Endothelial cell of umbilical vein (primary cell): Measurements from ENCODE around the gene BEST2. TPM values are rescaled to one million over a fixed set of nuclear protein-coding genes. Genes with fewer than 3 reads are reported as not detected.

ENCODE experiments used
- BruUV-seq: library from RNA; stranded (reverse); fragments of 400-500 nt; replicated peaks from 2 replicates; lab custom pipeline; 2021; lab: Mats Ljungman, UMichigan
- CTCF ChIA-PET: fragments of 300-600, 350-600 bp; sonication (Branson Sonifier 250); formaldehyde crosslinking; loops from one replicate; lab custom pipeline; 2021; ENCODE audit warnings: antibody characterized with exemption, inconsistent platforms; lab: Charles Lee
- POLR2A ChIA-PET: fragments of 300-600, 350-600 bp; sonication (Branson Sonifier 250); formaldehyde crosslinking; loops from one replicate; lab custom pipeline; 2021; ENCODE audit warnings: antibody characterized with exemption, inconsistent platforms; lab: Charles Lee
- DNase-seq: peaks from one replicate; pipeline ENCODE4 v3.0.0-alpha.2; 2011; ENCODE audit warnings: low read depth, low spot score
- FAIRE-seq: peaks from 2 replicates; lab custom pipeline; 2011; peaks lifted over from hg19 to GRCh38; lab: Jason Lieb, UNC
- H2AFZ ChIP-seq: 2 replicates; pipeline ENCODE4 v1.6.0; 2012; ENCODE audit warnings: low read depth, low read length, control low read depth, inconsistent platforms
- H3K27ac ChIP-seq: 2 replicates; pipeline ENCODE4 v1.5.1; 2011; ENCODE audit warnings: low read depth, mild to moderate bottlenecking, control low read depth, low read length, moderate library complexity; ENCODE audit not compliant: insufficient read depth
- H3K27me3 ChIP-seq, 2 experiments: 2 replicates each; pipeline versions ENCODE4 v1.6.0 to v1.6.1; 2011; ENCODE audit warnings: low read length in 2 of 2, mixed read lengths in 1 of 2; ENCODE audit not compliant: control insufficient read depth in 2 of 2, insufficient read depth in 2 of 2
- H3K36me3 ChIP-seq, 2 experiments: 2 replicates in 1 of 2; 3 replicates in 1 of 2; pipeline ENCODE4 v1.5.1; 2011; ENCODE audit warnings: low read length in 2 of 2, mild to moderate bottlenecking in 1 of 2, moderate library complexity in 1 of 2; ENCODE audit not compliant: control insufficient read depth in 2 of 2, insufficient read depth in 2 of 2; ENCODE audit errors: extremely low read depth in 1 of 2
- H3K4me1 ChIP-seq: 3 replicates; pipeline ENCODE4 v1.5.1; 2011; ENCODE audit warnings: mild to moderate bottlenecking, low read length; ENCODE audit not compliant: control insufficient read depth, insufficient read depth; ENCODE audit errors: extremely low read depth
- H3K4me2 ChIP-seq: 2 replicates; pipeline ENCODE4 v1.6.1; 2011; ENCODE audit warnings: low read length, control low read depth, mixed read lengths; ENCODE audit not compliant: insufficient read depth
- H3K4me3 ChIP-seq, 3 experiments: fragments of 200-600 bp in 1 of 3; sonication (generic), shearing (Covaris generic) in 1 of 3; replicated peaks in 1 of 3; 2 replicates each; pipeline ENCODE4 v1.5.1; 2011 to 2016; ENCODE audit warnings: control low read depth in 3 of 3, low read length in 3 of 3, mild to moderate bottlenecking in 2 of 3, inconsistent platforms in 1 of 3, low read depth in 1 of 3, moderate library complexity in 1 of 3; ENCODE audit not compliant: insufficient read depth in 1 of 3
- H3K79me2 ChIP-seq: 2 replicates; pipeline ENCODE4 v1.6.0; 2012; ENCODE audit warnings: low read length, inconsistent platforms; ENCODE audit not compliant: control insufficient read depth, insufficient read depth
- H3K9ac ChIP-seq: replicated peaks from 2 replicates; pipeline ENCODE3; 2011; ENCODE audit warnings: low read length, control low read depth; ENCODE audit not compliant: insufficient read depth; ENCODE audit errors: extremely low read depth
- H3K9me1 ChIP-seq: replicated peaks from 3 replicates; pipeline ENCODE4 v1.6.0; 2011; ENCODE audit warnings: mild to moderate bottlenecking, low read length; ENCODE audit not compliant: control insufficient read depth, insufficient read depth; ENCODE audit errors: extremely low read depth
- H3K9me3 ChIP-seq: replicated peaks from 2 replicates; pipeline ENCODE4 v1.5.1; 2012; ENCODE audit warnings: low read length, inconsistent platforms; ENCODE audit not compliant: control insufficient read depth, insufficient read depth
- H4K20me1 ChIP-seq: replicated peaks from 2 replicates; pipeline ENCODE3; 2011; ENCODE audit warnings: mild to moderate bottlenecking, low read length; ENCODE audit not compliant: control insufficient read depth, insufficient read depth; ENCODE audit errors: extremely low read depth
- EZH2 ChIP-seq: IDR thresholded peaks from 2 replicates; pipeline ENCODE4 v1.6.1; 2012; ENCODE audit warnings: borderline replicate concordance, low read depth, mild to moderate bottlenecking, moderate library complexity, low read length, inconsistent platforms; ENCODE audit not compliant: severe bottlenecking
- FOS ChIP-seq: IDR thresholded peaks from 2 replicates; pipeline ENCODE4 v1.6.1; 2011; ENCODE audit warnings: mild to moderate bottlenecking, low read length, moderate library complexity, borderline replicate concordance; ENCODE audit not compliant: insufficient read depth
- GATA2 ChIP-seq: IDR thresholded peaks from 2 replicates; pipeline ENCODE4 v1.7.0; 2011; ENCODE audit warnings: low read depth, mild to moderate bottlenecking, moderate library complexity, mixed read lengths, low read length; ENCODE audit not compliant: insufficient read length, insufficient read depth
- JUN ChIP-seq: IDR thresholded peaks from 2 replicates; pipeline ENCODE4 v1.6.1; 2011; ENCODE audit warnings: borderline replicate concordance, low read depth; ENCODE audit not compliant: insufficient read length, insufficient read depth
- MYC ChIP-seq: IDR thresholded peaks from one replicate; pipeline ENCODE4 v1.6.1; 2011; ENCODE audit warnings: mild to moderate bottlenecking, low read depth, low read length
- POLR2A ChIP-seq: IDR thresholded peaks from 2 replicates; pipeline ENCODE4 v1.6.1; 2012; ENCODE audit warnings: low read depth, mild to moderate bottlenecking, control low read depth, low read length
- POLR2AphosphoS5 ChIP-seq: IDR thresholded peaks from 2 replicates; pipeline ENCODE4 v1.6.1; 2012; ENCODE audit warnings: low read depth, mild to moderate bottlenecking, control low read depth, low read length, moderate library complexity; ENCODE audit not compliant: insufficient read depth
- dilution Hi-C: fragments of 300-500 bp; cut with MboI; formaldehyde crosslinking; loops from one replicate; pipeline ENCODE4 v1.15.0; 2019; ENCODE audit warnings: low sequenced_read_pairs; ENCODE audit not compliant: extremely low pct_ligation_motif_present
- intact Hi-C: fragments of 100-400 bp; cut with micrococcal nuclease; formaldehyde crosslinking; loops from one replicate; pipeline ENCODE4 v1.10.0; 2022
- polyA plus RNA-seq, 4 experiments: library from polyadenylated mRNA; depleted of rRNA in 3 of 4; stranded (reverse) in 3 of 4; unstranded in 1 of 4; fragments of >200 nt; gene quantifications; 2 replicates each; pipeline versions ENCODE4 v1.2.1 to v1.2.3, GENCODE V29; 2011 to 2012; ENCODE audit warnings: missing spikeins in 1 of 4
- total RNA-seq: library from RNA; stranded (reverse); gene quantifications from 2 replicates; pipeline ENCODE4 v1.2.3, GENCODE V29; 2021
- TF ChIP-seq, protein P1 (sequence below), 2 donors: IDR thresholded peaks; 1 replicate in 1 of 2; 2 replicates in 1 of 2; pipeline ENCODE4 v1.5.1; 2011; ENCODE audit warnings: low read length in 2 of 2, mild to moderate bottlenecking in 2 of 2, moderate library complexity in 2 of 2, control low read depth in 1 of 2, inconsistent platforms in 1 of 2, low read depth in 1 of 2; ENCODE audit not compliant: insufficient read depth in 1 of 2; ENCODE audit errors: extremely low read depth in 1 of 2
- TF ChIP-seq, protein P2 (sequence below): IDR thresholded peaks from 2 replicates; pipeline ENCODE4 v1.6.1; 2011; ENCODE audit not compliant: insufficient read depth, insufficient read length

BEST2 gene
- total and polyA plus RNA-seq, 2 donors (not counting 3 experiments of a cell fraction or from before 2014, with no cell fraction given), result not detected

DNA sequence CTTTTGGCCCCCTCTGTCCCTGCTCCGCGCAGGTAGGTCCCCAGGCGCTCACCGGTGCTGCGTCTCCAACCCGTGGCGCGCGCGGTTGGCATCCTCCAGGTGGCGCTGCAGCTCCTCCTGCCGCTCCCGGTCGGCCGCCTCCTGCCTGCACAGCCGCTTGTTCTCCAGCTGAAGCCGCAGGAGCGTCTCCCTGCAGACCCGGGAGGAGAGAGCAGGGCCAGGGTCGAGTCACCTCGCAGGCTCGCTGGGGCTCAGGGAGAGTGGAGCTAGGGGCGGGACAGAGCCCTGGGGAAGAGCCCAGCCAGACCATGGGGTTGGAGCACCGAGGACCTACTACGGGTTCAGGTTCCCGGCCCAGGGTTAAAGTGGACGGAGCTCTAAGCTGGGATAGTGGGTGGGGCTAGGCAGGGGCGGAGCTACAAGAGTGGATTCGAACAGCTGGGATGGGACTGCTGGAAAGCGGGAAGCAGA is 14.5 kb downstream of the BEST2 start:
- Histone ChIP-seq H3K9ac (no peak overlapping the region), H3K9me3 (no peaks in the 10 kb centered on the region), H3K4me2 (no peak overlapping the region), H3K9me1 (no peaks in the 10 kb centered on the region), H3K79me2 (no peaks in the 10 kb centered on the region), H4K20me1 (no peaks in the 10 kb centered on the region), H3K4me3 (peak overlapping the region in 2 of 3 experiments; percentile 34 to 44), H2AFZ (no peak overlapping the region), H3K4me1 (no peaks in the 10 kb centered on the region), H3K27me3 (no peaks in the 10 kb centered on the region), H3K36me3 (no peaks in the 10 kb centered on the region), H3K27ac (no peak overlapping the region)
- BruUV-seq, result no TSS peak
- FAIRE-seq (no peak), DNase-seq (peak; percentile 88)
- no peak for TF ChIP-seq FOS
- TF ChIP-seq, protein P1, sequence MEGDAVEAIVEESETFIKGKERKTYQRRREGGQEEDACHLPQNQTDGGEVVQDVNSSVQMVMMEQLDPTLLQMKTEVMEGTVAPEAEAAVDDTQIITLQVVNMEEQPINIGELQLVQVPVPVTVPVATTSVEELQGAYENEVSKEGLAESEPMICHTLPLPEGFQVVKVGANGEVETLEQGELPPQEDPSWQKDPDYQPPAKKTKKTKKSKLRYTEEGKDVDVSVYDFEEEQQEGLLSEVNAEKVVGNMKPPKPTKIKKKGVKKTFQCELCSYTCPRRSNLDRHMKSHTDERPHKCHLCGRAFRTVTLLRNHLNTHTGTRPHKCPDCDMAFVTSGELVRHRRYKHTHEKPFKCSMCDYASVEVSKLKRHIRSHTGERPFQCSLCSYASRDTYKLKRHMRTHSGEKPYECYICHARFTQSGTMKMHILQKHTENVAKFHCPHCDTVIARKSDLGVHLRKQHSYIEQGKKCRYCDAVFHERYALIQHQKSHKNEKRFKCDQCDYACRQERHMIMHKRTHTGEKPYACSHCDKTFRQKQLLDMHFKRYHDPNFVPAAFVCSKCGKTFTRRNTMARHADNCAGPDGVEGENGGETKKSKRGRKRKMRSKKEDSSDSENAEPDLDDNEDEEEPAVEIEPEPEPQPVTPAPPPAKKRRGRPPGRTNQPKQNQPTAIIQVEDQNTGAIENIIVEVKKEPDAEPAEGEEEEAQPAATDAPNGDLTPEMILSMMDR (IDR thresholded peaks at IDR 0.05; ENCODE audit: extremely low read depth in 1 of 2, insufficient read depth in 1 of 2, low read depth in 1 of 2, low read length in 2 of 2), result peak; percentile 32 to 95
- dilution Hi-C loops (no loop called here), intact Hi-C loops (loop anchor here (1.0 kb wide), 2 partner anchors 30 to 81 kb away; no protein-coding TSS in a partner anchor)
- ChIA-PET CTCF (interaction anchor here (0.6 to 12.6 kb wide), 27 partner anchors 9 to 116 kb away, joined by 3 to 524 read pairs (median 6); partner anchors contain the start of genes BEST2, DNASE2, FBXW9 and GET3), POLR2A (interaction anchor here (0.5 to 1.2 kb wide), 4 partner anchors 10 to 32 kb away, joined by 4 to 13 read pairs (median 4); partner anchors contain the start of gene JUNB)

DNA sequence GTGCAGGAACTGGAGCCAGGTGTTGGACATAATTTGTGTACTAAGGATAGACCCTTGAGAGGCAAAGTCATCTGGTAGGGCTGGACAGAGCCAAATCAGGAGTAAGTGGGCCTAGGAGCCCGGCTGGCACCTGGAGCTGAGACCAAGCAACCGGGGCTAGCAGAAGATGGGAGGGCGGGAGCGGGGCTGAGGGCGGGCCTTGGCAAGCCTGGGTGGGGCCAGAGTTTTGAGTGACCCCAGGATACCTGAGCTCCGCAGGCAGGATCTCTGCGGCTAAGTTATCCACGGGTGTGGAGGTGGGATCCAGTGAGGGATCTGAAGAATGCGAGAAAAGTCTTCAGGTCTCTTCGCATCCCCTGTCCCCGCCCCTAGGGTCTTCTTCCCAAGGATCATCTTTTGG is 15.6 kb downstream of the BEST2 start:
- no peak overlapping the region for H3K27ac ChIP-seq
- no peaks in the 10 kb centered on the region for H3K9me1 ChIP-seq
- H3K79me2 ChIP-seq, result no peaks in the 10 kb centered on the region
- POLR2A ChIA-PET, result no interaction called here
- no peaks in the 10 kb centered on the region for H3K36me3 ChIP-seq
- no peaks in the 10 kb centered on the region for H4K20me1 ChIP-seq
- no peaks in the 10 kb centered on the region for H3K27me3 ChIP-seq
- no peak overlapping the region for H3K4me2 ChIP-seq
- no peak overlapping the region for H3K4me3 ChIP-seq
- H3K4me1 ChIP-seq, result no peaks in the 10 kb centered on the region
- CTCF ChIA-PET, result interaction anchor here (1.8 to 12.6 kb wide), 4 partner anchors 10 to 81 kb away, joined by 8 to 524 read pairs (median 258); partner anchors contain the start of genes BEST2, JUNB, PRDX2 and THSD8
- no peaks in the 10 kb centered on the region for H3K9me3 ChIP-seq
- DNase-seq, result no peak
- dilution Hi-C loops (no loop called here), intact Hi-C loops (no loop called here)
- TF ChIP-seq MYC (no peak), EZH2 (no peak), JUN (no peak), POLR2A (no peak), GATA2 (no peak), FOS (no peak), POLR2AphosphoS5 (no peak)
- TF ChIP-seq, protein P1 (IDR thresholded peaks at IDR 0.05; ENCODE audit: extremely low read depth in 1 of 2, insufficient read depth in 1 of 2, low read depth in 1 of 2, low read length in 2 of 2), result no peak
- TF ChIP-seq, protein P2, sequence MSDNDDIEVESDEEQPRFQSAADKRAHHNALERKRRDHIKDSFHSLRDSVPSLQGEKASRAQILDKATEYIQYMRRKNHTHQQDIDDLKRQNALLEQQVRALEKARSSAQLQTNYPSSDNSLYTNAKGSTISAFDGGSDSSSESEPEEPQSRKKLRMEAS, result no peak
- no TSS peak for BruUV-seq
- no peak for FAIRE-seq
- no peak overlapping the region for H3K9ac ChIP-seq
- no peak overlapping the region for H2AFZ ChIP-seq
